ENCODE measurements around the gene IFI27L2. TPM values are rescaled to one million over a fixed set of nuclear protein-coding genes. Genes with fewer than 3 reads are reported as not detected.

Gene IFI27L2
- polyA plus RNA-seq, 1 donor, result 51.9 TPM

DNA sequence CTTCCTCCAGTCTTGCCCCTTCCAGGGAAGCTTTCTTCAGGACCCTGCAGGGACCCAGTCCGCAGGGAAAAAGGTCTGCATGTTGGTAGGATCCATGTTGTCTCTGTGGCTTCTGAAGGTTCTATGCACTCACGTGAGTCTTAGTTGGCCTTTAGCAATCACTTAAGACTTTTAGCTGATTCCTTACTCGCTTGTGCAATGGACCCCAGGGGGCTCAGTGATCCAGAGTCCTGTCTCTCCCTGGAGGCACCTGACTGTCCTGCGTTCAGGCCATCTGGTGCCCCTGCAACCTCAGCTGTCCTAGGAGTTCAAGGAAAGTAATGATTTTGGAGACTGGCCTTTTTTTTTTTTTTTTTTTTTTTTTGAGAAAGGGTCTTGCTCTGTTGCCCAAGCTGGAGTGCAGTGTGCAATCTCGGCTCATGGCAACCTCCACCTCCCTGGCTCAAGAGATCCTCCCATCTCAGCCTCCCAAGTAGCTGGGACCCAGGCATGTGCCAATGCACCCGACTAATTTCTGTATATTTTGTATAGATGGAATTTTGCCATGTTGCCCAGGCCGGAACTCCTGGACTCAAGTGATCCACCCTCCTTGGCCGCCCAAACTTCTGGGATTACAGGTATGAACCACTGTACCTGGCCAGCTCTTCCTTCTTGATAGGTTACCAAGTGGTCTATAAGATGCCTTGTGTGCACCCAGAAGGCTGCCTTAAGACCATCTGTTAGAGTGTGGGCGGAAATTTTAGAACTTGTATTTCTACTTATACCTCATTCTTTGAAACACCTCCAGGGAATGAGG lies 4.6 kb downstream of the IFI27L2 start:
- peaks cover 11% of the 10 kb centered on the region for H3K36me3 ChIP-seq (ENCODE audit: control insufficient read depth, insufficient read depth, low read length)
- WGBS (ENCODE audit: insufficient coverage, low lambda C conversion rate), result no CpG with 5 or more reads among the region's 9 CpGs
- no peaks in the 10 kb centered on the region for H3K9me3 ChIP-seq (ENCODE audit: control insufficient read depth, low read depth, low read length)
- H3K4me1 ChIP-seq (ENCODE audit: control insufficient read depth, insufficient read depth, low read length), result peaks cover 7% of the 10 kb centered on the region
- H3K27ac ChIP-seq (ENCODE audit: low read length), result no peak overlapping the region
- no peak for DNase-seq
- no peaks in the 10 kb centered on the region for H3K27me3 ChIP-seq (ENCODE audit: control insufficient read depth, insufficient read depth, low read length)
- H3K4me3 ChIP-seq (ENCODE audit: low read length), result no peak overlapping the region

DNA sequence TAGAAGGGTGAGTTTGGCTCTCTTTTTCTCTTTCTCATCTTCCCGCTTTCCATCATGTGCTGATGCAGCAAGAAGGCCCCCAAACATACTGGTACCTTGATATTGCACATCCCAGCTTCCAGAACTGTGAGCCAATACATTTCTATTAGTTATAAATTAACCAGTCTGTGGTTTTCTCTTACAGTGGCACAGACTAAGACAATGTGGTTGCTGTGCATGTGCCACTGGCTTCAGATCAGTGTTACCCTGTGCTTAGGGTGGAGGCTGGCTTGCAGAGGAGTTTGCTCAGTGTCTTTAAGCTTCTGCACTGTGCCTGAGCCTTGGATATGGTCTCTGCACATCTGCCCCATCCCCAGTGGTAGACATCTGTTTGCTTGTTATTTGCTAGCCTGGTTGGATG lies 5.5 kb downstream of the IFI27L2 start:
- Histone ChIP-seq H3K36me3 (ENCODE audit: control insufficient read depth, insufficient read depth, low read length) (peaks cover 11% of the 10 kb centered on the region), H3K27me3 (ENCODE audit: control insufficient read depth, insufficient read depth, low read length) (no peaks in the 10 kb centered on the region), H3K27ac (ENCODE audit: low read length) (no peak overlapping the region), H3K9me3 (ENCODE audit: control insufficient read depth, low read depth, low read length) (no peaks in the 10 kb centered on the region), H3K4me1 (ENCODE audit: control insufficient read depth, insufficient read depth, low read length) (peaks cover 5% of the 10 kb centered on the region), H3K4me3 (ENCODE audit: low read length) (no peak overlapping the region)
- no CpG with 5 or more reads among the region's 1 CpG for WGBS (ENCODE audit: insufficient coverage, low lambda C conversion rate)
- no peak for DNase-seq

DNA sequence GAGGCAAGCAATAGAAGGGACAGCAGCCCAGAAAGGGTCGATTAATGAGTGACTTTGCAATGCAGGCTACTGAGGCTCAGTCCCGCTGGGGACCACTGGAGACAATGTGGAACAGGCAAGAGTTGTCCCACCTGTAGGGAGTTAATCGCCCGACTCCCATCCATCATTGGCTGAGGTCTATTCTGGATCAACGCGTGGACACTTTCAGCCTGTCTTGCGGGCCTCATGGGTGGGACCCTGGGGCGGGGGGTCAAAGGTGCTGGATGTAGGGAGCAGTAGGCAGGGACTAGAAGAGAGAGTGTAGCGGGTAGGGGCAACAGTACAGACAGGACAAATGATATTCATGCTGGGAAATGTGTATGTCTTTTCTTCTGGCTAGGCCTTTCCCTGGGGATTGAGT lies 6.1 kb downstream of the IFI27L2 start:
- H3K36me3 ChIP-seq (ENCODE audit: control insufficient read depth, insufficient read depth, low read length), result peaks cover 11% of the 10 kb centered on the region
- H3K27ac ChIP-seq (ENCODE audit: low read length), result no peak overlapping the region
- no peak overlapping the region for H3K4me3 ChIP-seq (ENCODE audit: low read length)
- WGBS (ENCODE audit: insufficient coverage, low lambda C conversion rate), result 80% methylated on average over 1 of the region's 9 CpGs
- DNase-seq, result no peak
- no peaks in the 10 kb centered on the region for H3K9me3 ChIP-seq (ENCODE audit: control insufficient read depth, low read depth, low read length)
- no peaks in the 10 kb centered on the region for H3K27me3 ChIP-seq (ENCODE audit: control insufficient read depth, insufficient read depth, low read length)
- H3K4me1 ChIP-seq (ENCODE audit: control insufficient read depth, insufficient read depth, low read length), result peaks cover 2% of the 10 kb centered on the region

DNA sequence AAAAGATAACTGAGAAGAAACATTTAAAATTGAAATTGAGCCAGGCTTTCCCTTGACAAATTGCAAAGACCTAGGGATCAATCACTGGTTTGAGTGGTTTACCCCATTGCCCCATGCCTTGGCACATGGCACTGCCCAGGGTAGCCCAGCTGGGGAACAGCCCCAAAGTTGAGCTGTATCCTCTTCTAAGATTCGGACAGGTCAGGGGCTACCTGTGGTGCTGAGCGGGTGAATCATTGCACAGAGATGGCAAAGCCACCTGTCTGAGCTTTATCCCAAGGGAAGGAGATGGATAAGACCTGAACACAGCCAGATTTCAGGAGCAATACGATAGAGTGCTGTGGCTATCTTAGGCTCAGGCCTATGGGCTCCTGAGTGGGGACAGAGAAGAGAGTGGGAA lies 7.0 kb downstream of the IFI27L2 start:
- no CpG with 5 or more reads among the region's 3 CpGs for WGBS (ENCODE audit: insufficient coverage, low lambda C conversion rate)
- H3K36me3 ChIP-seq (ENCODE audit: control insufficient read depth, insufficient read depth, low read length), result peaks cover 9% of the 10 kb centered on the region
- H3K27ac ChIP-seq (ENCODE audit: low read length), result no peak overlapping the region
- no peak for DNase-seq
- no peaks in the 10 kb centered on the region for H3K9me3 ChIP-seq (ENCODE audit: control insufficient read depth, low read depth, low read length)
- no peaks in the 10 kb centered on the region for H3K27me3 ChIP-seq (ENCODE audit: control insufficient read depth, insufficient read depth, low read length)
- H3K4me1 ChIP-seq (ENCODE audit: control insufficient read depth, insufficient read depth, low read length), result peaks cover 5% of the 10 kb centered on the region
- H3K4me3 ChIP-seq (ENCODE audit: low read length), result no peak overlapping the region

DNA sequence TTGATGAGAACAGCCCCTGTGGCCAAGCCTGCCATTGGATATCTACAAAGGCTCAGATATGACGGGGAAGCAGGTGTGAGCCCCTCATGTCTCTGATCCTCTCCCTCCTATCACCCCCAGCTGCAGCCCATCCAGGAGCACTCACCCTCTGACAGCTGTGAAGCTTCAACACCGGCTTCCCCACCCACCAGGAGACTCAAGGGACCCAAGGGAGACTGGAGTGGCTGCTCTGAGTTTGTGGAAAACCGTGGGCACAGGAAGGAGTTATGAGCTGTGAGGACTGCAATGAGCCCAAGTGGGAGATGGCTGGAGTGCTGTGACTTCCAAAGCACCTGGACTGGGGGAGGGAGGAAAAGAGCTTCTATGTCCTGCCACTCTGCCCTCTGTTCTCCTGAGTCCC lies 7.9 kb downstream of the IFI27L2 start:
- DNase-seq, result no peak
- peaks cover 2% of the 10 kb centered on the region for H3K36me3 ChIP-seq (ENCODE audit: control insufficient read depth, insufficient read depth, low read length)
- H3K9me3 ChIP-seq (ENCODE audit: control insufficient read depth, low read depth, low read length), result no peaks in the 10 kb centered on the region
- WGBS (ENCODE audit: insufficient coverage, low lambda C conversion rate), result no CpG with 5 or more reads among the region's 3 CpGs
- H3K4me3 ChIP-seq (ENCODE audit: low read length), result no peak overlapping the region
- H3K4me1 ChIP-seq (ENCODE audit: control insufficient read depth, insufficient read depth, low read length), result peaks cover 5% of the 10 kb centered on the region
- H3K27ac ChIP-seq (ENCODE audit: low read length), result no peak overlapping the region
- H3K27me3 ChIP-seq (ENCODE audit: control insufficient read depth, insufficient read depth, low read length), result no peaks in the 10 kb centered on the region

DNA sequence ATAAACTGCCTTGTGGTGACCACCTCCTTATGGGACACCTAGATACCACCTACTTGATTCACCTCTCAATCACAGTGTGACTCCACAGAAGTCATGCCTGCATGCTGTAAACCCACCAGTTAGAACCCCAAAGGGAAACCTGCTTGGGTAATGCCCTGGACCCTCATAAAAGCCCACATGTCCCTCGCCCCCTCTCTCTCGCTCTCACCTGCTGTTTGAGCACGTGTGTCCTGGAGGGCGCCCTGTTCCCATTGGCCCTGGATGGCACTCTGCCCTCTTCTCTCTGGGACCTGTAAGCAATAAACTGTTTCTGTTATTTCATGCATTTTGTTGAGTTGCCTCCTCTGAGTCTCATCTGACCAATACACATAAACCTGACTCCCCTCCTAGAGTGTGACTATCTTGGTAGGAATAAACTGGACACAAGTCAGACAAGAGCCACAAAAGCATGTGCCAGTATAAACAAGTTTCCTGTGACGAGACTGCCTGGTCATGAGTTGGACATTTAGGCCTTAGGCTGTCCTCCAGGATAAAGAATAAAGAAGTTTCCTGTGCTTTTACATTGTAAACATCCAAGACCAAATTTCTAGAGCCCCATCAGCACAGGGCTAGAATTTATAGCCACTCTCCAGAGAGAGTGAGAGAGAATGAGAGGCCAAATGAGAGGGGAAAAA lies 8.6 kb downstream of the IFI27L2 start:
- H3K4me3 ChIP-seq (ENCODE audit: low read length), result no peak overlapping the region
- no CpG with 5 or more reads among the region's 5 CpGs for WGBS (ENCODE audit: insufficient coverage, low lambda C conversion rate)
- no peak overlapping the region for H3K27ac ChIP-seq (ENCODE audit: low read length)
- no peaks in the 10 kb centered on the region for H3K27me3 ChIP-seq (ENCODE audit: control insufficient read depth, insufficient read depth, low read length)
- DNase-seq, result no peak
- no peaks in the 10 kb centered on the region for H3K36me3 ChIP-seq (ENCODE audit: control insufficient read depth, insufficient read depth, low read length)
- no peaks in the 10 kb centered on the region for H3K9me3 ChIP-seq (ENCODE audit: control insufficient read depth, low read depth, low read length)
- H3K4me1 ChIP-seq (ENCODE audit: control insufficient read depth, insufficient read depth, low read length), result peaks cover 5% of the 10 kb centered on the region

DNA sequence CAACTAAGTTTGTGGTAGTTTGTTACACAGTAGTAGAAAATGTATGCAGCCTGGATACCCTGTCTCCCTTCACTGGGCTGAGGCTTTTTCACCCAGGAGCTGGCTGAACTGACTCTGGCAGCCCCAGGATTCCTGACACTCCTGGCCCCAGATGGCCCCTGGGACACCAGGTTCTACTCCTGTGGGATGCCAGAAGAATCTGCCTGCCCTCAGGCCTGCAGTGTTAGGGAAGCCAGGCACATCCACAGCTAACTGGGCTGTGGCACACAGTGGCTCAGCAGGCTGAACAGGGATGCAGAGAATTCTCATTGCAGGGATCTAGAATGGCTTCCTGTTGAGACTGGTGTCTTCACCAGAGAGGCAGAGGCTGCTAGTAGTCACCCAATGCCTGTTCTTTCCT lies 10.3 kb downstream of the IFI27L2 start:
- no peaks in the 10 kb centered on the region for H3K27me3 ChIP-seq (ENCODE audit: control insufficient read depth, insufficient read depth, low read length)
- H3K9me3 ChIP-seq (ENCODE audit: control insufficient read depth, low read depth, low read length), result no peaks in the 10 kb centered on the region
- H3K27ac ChIP-seq (ENCODE audit: low read length), result no peak overlapping the region
- DNase-seq, result no peak
- H3K4me3 ChIP-seq (ENCODE audit: low read length), result no peak overlapping the region
- H3K36me3 ChIP-seq (ENCODE audit: control insufficient read depth, insufficient read depth, low read length), result no peaks in the 10 kb centered on the region
- peaks cover 11% of the 10 kb centered on the region for H3K4me1 ChIP-seq (ENCODE audit: control insufficient read depth, insufficient read depth, low read length)

DNA sequence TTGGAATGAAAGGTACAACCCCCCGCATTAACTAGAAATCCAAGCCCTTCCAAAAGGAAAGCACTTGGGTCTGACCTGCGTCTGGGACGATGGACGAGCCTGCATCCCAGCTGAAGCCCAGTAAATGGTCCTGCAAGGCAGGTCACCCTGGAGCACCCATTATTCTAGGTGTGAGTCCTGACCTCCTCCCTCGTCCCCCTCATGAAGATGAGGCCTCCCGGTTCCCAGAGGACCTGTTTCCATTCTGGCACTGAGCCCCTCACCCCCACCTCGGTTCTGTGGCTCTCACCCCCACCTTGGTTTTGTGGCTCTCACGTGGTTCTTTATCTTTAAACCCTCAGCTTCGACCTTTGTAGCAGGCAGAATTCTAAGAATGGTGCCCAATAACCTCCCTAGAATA lies 11.5 kb downstream of the IFI27L2 start:
- no peaks in the 10 kb centered on the region for H3K9me3 ChIP-seq (ENCODE audit: control insufficient read depth, low read depth, low read length)
- WGBS (ENCODE audit: insufficient coverage, low lambda C conversion rate), result no CpG with 5 or more reads among the region's 9 CpGs
- peaks cover 11% of the 10 kb centered on the region for H3K4me1 ChIP-seq (ENCODE audit: control insufficient read depth, insufficient read depth, low read length)
- DNase-seq, result peak in 1 of 2 donors; percentile 58
- H3K27me3 ChIP-seq (ENCODE audit: control insufficient read depth, insufficient read depth, low read length), result no peaks in the 10 kb centered on the region
- H3K4me3 ChIP-seq (ENCODE audit: low read length), result no peak overlapping the region
- H3K36me3 ChIP-seq (ENCODE audit: control insufficient read depth, insufficient read depth, low read length), result no peaks in the 10 kb centered on the region
- no peak overlapping the region for H3K27ac ChIP-seq (ENCODE audit: low read length)

DNA sequence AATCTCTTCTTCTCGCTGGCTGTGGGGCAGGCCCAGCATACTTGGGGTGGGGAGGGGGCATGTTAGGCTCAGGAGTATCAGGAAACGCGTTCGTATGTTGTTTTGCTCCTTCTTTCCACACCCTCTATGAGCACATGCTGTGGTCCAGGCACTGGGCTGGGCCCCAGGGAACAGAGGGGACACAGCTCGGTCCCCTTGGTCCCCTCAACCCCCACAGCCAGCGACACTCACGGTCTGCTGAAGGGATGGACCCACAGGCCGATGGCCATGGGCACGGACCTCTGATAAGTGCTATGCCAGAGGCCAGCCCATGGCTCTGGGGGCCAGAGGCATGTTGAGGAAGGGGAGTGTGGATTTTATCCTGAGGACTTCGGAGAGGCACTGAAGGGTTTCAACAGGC lies 12.7 kb downstream of the IFI27L2 start:
- Histone ChIP-seq H3K27ac (ENCODE audit: low read length) (no peak overlapping the region), H3K4me3 (ENCODE audit: low read length) (no peak overlapping the region), H3K27me3 (ENCODE audit: control insufficient read depth, insufficient read depth, low read length) (no peaks in the 10 kb centered on the region), H3K36me3 (ENCODE audit: control insufficient read depth, insufficient read depth, low read length) (no peaks in the 10 kb centered on the region), H3K9me3 (ENCODE audit: control insufficient read depth, low read depth, low read length) (no peaks in the 10 kb centered on the region), H3K4me1 (ENCODE audit: control insufficient read depth, insufficient read depth, low read length) (peaks cover 11% of the 10 kb centered on the region)
- no peak for DNase-seq
- WGBS (ENCODE audit: insufficient coverage, low lambda C conversion rate), result no CpG with 5 or more reads among the region's 10 CpGs

DNA sequence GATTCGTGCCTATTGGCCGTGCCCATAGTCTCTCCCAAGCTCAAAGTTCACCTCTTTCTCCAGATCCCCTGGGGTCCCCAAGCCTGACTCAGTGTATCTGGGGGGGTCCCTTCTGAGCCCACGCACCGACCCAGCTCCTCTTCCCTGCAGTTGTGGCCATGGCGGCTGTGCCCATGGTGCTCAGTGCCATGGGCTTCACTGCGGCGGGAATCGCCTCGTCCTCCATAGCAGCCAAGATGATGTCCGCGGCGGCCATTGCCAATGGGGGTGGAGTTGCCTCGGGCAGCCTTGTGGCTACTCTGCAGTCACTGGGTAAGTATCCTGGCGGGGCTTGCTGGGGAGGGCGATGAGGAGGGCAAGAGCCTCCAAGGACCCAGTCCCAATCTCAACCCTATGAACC lies 13.8 kb downstream of the IFI27L2 start:
- Histone ChIP-seq H3K4me3 (ENCODE audit: low read length) (no peak overlapping the region), H3K9me3 (ENCODE audit: control insufficient read depth, low read depth, low read length) (no peaks in the 10 kb centered on the region), H3K4me1 (ENCODE audit: control insufficient read depth, insufficient read depth, low read length) (peaks cover 11% of the 10 kb centered on the region), H3K27ac (ENCODE audit: low read length) (no peak overlapping the region), H3K27me3 (ENCODE audit: control insufficient read depth, insufficient read depth, low read length) (no peaks in the 10 kb centered on the region), H3K36me3 (ENCODE audit: control insufficient read depth, insufficient read depth, low read length) (no peaks in the 10 kb centered on the region)
- no CpG with 5 or more reads among the region's 15 CpGs for WGBS (ENCODE audit: insufficient coverage, low lambda C conversion rate)
- DNase-seq, result no peak

All from large intestine (tissue), 3 donors.